ENCODE results near the gene ZNF124. TPM values are rescaled to one million over a fixed set of nuclear protein-coding genes. Genes with fewer than 3 reads are reported as not detected.
"Not testable (repeated sequence)": the region's sequence is repeated elsewhere in the genome, so short reads cannot be mapped to it uniquely, and the experiment has no call there.

The ZNF124 gene
- total and polyA plus RNA-seq, 4 experiments from 2014 or later, result 6.6 to 26.8 (median 17.1) TPM

GRCh38 chr1:247175458-247175857, 3.6 kb upstream of the ZNF124 start:
- Mint-ChIP-seq H3K27me3 (peaks cover 0 to 1% of the 10 kb centered on the region in 2 donors), H3K27ac (no peak overlapping the region), H3K4me3 (no peak overlapping the region), H3K9me3 (peaks cover 0 to 18% (median 11%) of the 10 kb centered on the region in 8 donors), H3K4me1 (peaks cover 1 to 5% (median 3%) of the 10 kb centered on the region in 4 donors), H3K36me3 (peaks cover 0 to 1% of the 10 kb centered on the region in 2 donors)
- no peak overlapping the region for H3K27ac ChIP-seq (ENCODE audit: low read depth, low read length)
- H3K36me3 ChIP-seq (ENCODE audit: insufficient read depth, low read length), result no peaks in the 10 kb centered on the region
- ChIA-PET POLR2A (ENCODE audit: partially characterized antibody) (no interaction called here), CTCF (ENCODE audit: partially characterized antibody) (no interaction called here)
- intact Hi-C loops (cut with micrococcal nuclease), result no loop called here
- DNase-seq, result no peak
- H3K4me3 ChIP-seq (ENCODE audit: low read length in 2 of 2), result no peak overlapping the region
- H3K27me3 ChIP-seq (ENCODE audit: insufficient read depth, low read length), result no peaks in the 10 kb centered on the region
- H3K4me1 ChIP-seq (ENCODE audit: insufficient read depth, low read length), result no peaks in the 10 kb centered on the region
- H3K9me3 ChIP-seq (ENCODE audit: control insufficient read depth in 1 of 2, low read length in 2 of 2), result no peaks in the 10 kb centered on the region

- Histone ChIP-seq H3K27me3 (ENCODE audit: insufficient read depth, low read length) (no peaks in the 10 kb centered on the region), H3K4me3 (ENCODE audit: low read length in 2 of 2) (no peak overlapping the region), H3K27ac (ENCODE audit: low read depth, low read length) (no peak overlapping the region), H3K36me3 (ENCODE audit: insufficient read depth, low read length) (no peaks in the 10 kb centered on the region), H3K9me3 (ENCODE audit: control insufficient read depth in 1 of 2, low read length in 2 of 2) (no peaks in the 10 kb centered on the region), H3K4me1 (ENCODE audit: insufficient read depth, low read length) (no peaks in the 10 kb centered on the region)
- intact Hi-C loops (cut with micrococcal nuclease), result loop anchor here (2.0 kb wide), 1 partner anchor 37 kb away; no protein-coding TSS in a partner anchor
- no peaks in the 10 kb centered on the region for H3K27me3 Mint-ChIP-seq
- H3K4me3 Mint-ChIP-seq, result peak overlapping the region in 1 of 8 donors; percentile 46
- POLR2A ChIA-PET (ENCODE audit: partially characterized antibody), result no interaction called here
- H3K4me1 Mint-ChIP-seq, result peaks cover 8 to 13% (median 11%) of the 10 kb centered on the region in 4 donors
- CTCF ChIA-PET (ENCODE audit: partially characterized antibody), result interaction anchor here (0.8 kb wide), 1 partner anchor 217 kb away, joined by 3 read pairs; no protein-coding TSS in a partner anchor
- peaks cover 0 to 8% (median under 1%) of the 10 kb centered on the region in 8 donors for H3K9me3 Mint-ChIP-seq
- H3K27ac Mint-ChIP-seq, result peak overlapping the region in 2 of 7 donors; percentile 48 to 60
- peaks cover 2 to 6% of the 10 kb centered on the region in 2 donors for H3K36me3 Mint-ChIP-seq
- no peak for DNase-seq
Measured at GRCh38 chr1:247173431-247173830, 1.6 kb upstream of the ZNF124 start.

GRCh38 chr1:247172996-247173395, 1.2 kb upstream of the ZNF124 start:
- peak overlapping the region in 3 of 8 donors; percentile 26 to 46 (median 35) for H3K4me3 Mint-ChIP-seq
- Histone ChIP-seq H3K27me3 (ENCODE audit: insufficient read depth, low read length) (no peaks in the 10 kb centered on the region), H3K4me1 (ENCODE audit: insufficient read depth, low read length) (no peaks in the 10 kb centered on the region), H3K4me3 (ENCODE audit: low read length in 2 of 2) (no peak overlapping the region), H3K36me3 (ENCODE audit: insufficient read depth, low read length) (no peaks in the 10 kb centered on the region), H3K27ac (ENCODE audit: low read depth, low read length) (no peak overlapping the region), H3K9me3 (ENCODE audit: control insufficient read depth in 1 of 2, low read length in 2 of 2) (no peaks in the 10 kb centered on the region)
- no peaks in the 10 kb centered on the region for H3K27me3 Mint-ChIP-seq
- peaks cover 3 to 6% of the 10 kb centered on the region in 2 donors for H3K36me3 Mint-ChIP-seq
- peaks cover 8 to 14% (median 12%) of the 10 kb centered on the region in 4 donors for H3K4me1 Mint-ChIP-seq
- DNase-seq, result no peak
- peak overlapping the region in 1 of 7 donors; percentile 60 for H3K27ac Mint-ChIP-seq
- POLR2A ChIA-PET (ENCODE audit: partially characterized antibody), result no interaction called here
- CTCF ChIA-PET (ENCODE audit: partially characterized antibody), result interaction anchor here (0.8 kb wide), 1 partner anchor 217 kb away, joined by 3 read pairs; no protein-coding TSS in a partner anchor
- intact Hi-C loops (cut with micrococcal nuclease), result loop anchor here (2.0 kb wide), 1 partner anchor 38 kb away; no protein-coding TSS in a partner anchor
- peaks cover 0 to 11% (median 1%) of the 10 kb centered on the region in 8 donors for H3K9me3 Mint-ChIP-seq

- Mint-ChIP-seq H3K4me1 (peaks cover 18 to 29% (median 24%) of the 10 kb centered on the region in 4 donors), H3K9me3 (peaks cover 2 to 26% (median 16%) of the 10 kb centered on the region in 8 donors), H3K36me3 (peaks cover 18 to 22% of the 10 kb centered on the region in 2 donors)
- POLR2A ChIA-PET (ENCODE audit: partially characterized antibody); intact Hi-C loops (cut with micrococcal nuclease); H3K36me3 ChIP-seq (ENCODE audit: insufficient read depth, low read length); H3K27ac Mint-ChIP-seq; H3K27me3 Mint-ChIP-seq; H3K4me3 ChIP-seq (ENCODE audit: low read length in 2 of 2); H3K4me3 Mint-ChIP-seq; H3K27ac ChIP-seq (ENCODE audit: low read depth, low read length); H3K27me3 ChIP-seq (ENCODE audit: insufficient read depth, low read length); H3K4me1 ChIP-seq (ENCODE audit: insufficient read depth, low read length); DNase-seq; CTCF ChIA-PET (ENCODE audit: partially characterized antibody); H3K9me3 ChIP-seq (ENCODE audit: control insufficient read depth in 1 of 2, low read length in 2 of 2): not testable (repeated sequence)
Measured at GRCh38 chr1:247171443-247171842, 377 bp downstream of the ZNF124 start.

- POLR2A ChIA-PET (ENCODE audit: partially characterized antibody), result no interaction called here
- Histone ChIP-seq H3K27me3 (ENCODE audit: insufficient read depth, low read length) (no peaks in the 10 kb centered on the region), H3K4me3 (ENCODE audit: low read length in 2 of 2) (no peak overlapping the region), H3K36me3 (ENCODE audit: insufficient read depth, low read length) (no peaks in the 10 kb centered on the region), H3K4me1 (ENCODE audit: insufficient read depth, low read length) (no peaks in the 10 kb centered on the region), H3K9me3 (ENCODE audit: control insufficient read depth in 1 of 2, low read length in 2 of 2) (peaks cover 0 to 39% of the 10 kb centered on the region in 2 donors), H3K27ac (ENCODE audit: low read depth, low read length) (no peak overlapping the region)
- DNase-seq, result no peak
- intact Hi-C loops (cut with micrococcal nuclease), result no loop called here
- H3K27ac Mint-ChIP-seq, result no peak overlapping the region
- H3K4me1 Mint-ChIP-seq, result peaks cover 16 to 42% (median 32%) of the 10 kb centered on the region in 4 donors
- CTCF ChIA-PET (ENCODE audit: partially characterized antibody), result no interaction called here
- H3K27me3 Mint-ChIP-seq, result no peaks in the 10 kb centered on the region
- H3K36me3 Mint-ChIP-seq, result peaks cover 57 to 61% of the 10 kb centered on the region in 2 donors
- H3K4me3 Mint-ChIP-seq, result no peak overlapping the region
- peaks cover 5 to 84% (median 63%) of the 10 kb centered on the region in 8 donors for H3K9me3 Mint-ChIP-seq
Measured at GRCh38 chr1:247165674-247166073, 6.1 kb downstream of the ZNF124 start.

- intact Hi-C loops (cut with micrococcal nuclease), result no loop called here
- no peaks in the 10 kb centered on the region for H3K4me1 ChIP-seq (ENCODE audit: insufficient read depth, low read length)
- H3K4me3 Mint-ChIP-seq, result no peak overlapping the region
- peaks cover 14 to 35% (median 27%) of the 10 kb centered on the region in 4 donors for H3K4me1 Mint-ChIP-seq
- ChIA-PET CTCF (ENCODE audit: partially characterized antibody) (no interaction called here), POLR2A (ENCODE audit: partially characterized antibody) (no interaction called here)
- H3K36me3 Mint-ChIP-seq, result peaks cover 64 to 71% of the 10 kb centered on the region in 2 donors
- no peak for DNase-seq
- no peak overlapping the region for H3K4me3 ChIP-seq (ENCODE audit: low read length in 2 of 2)
- H3K27me3 ChIP-seq (ENCODE audit: insufficient read depth, low read length), result no peaks in the 10 kb centered on the region
- H3K9me3 ChIP-seq (ENCODE audit: control insufficient read depth in 1 of 2, low read length in 2 of 2), result peaks cover 0 to 45% of the 10 kb centered on the region in 2 donors
- H3K27ac Mint-ChIP-seq, result no peak overlapping the region
- H3K27me3 Mint-ChIP-seq, result no peaks in the 10 kb centered on the region
- H3K9me3 Mint-ChIP-seq, result peaks cover 5 to 87% (median 72%) of the 10 kb centered on the region in 8 donors
- no peak overlapping the region for H3K27ac ChIP-seq (ENCODE audit: low read depth, low read length)
- no peaks in the 10 kb centered on the region for H3K36me3 ChIP-seq (ENCODE audit: insufficient read depth, low read length)
Measured at GRCh38 chr1:247164694-247165093, 7.1 kb downstream of the ZNF124 start.

GRCh38 chr1:247156787-247157232, 15.0 kb downstream of the ZNF124 start:
- POLR2A ChIA-PET (ENCODE audit: partially characterized antibody), result no interaction called here
- intact Hi-C loops (cut with micrococcal nuclease), result no loop called here
- H3K27me3 ChIP-seq (ENCODE audit: insufficient read depth, low read length), result no peaks in the 10 kb centered on the region

More at GRCh38 chr1:247156787-247157232, 15.0 kb downstream of the ZNF124 start:
- Histone ChIP-seq H3K9me3 (ENCODE audit: control insufficient read depth in 1 of 2, low read length in 2 of 2) (peaks cover 7 to 62% of the 10 kb centered on the region in 2 donors), H3K36me3 (ENCODE audit: insufficient read depth, low read length) (peaks cover 20% of the 10 kb centered on the region), H3K4me1 (ENCODE audit: insufficient read depth, low read length) (no peaks in the 10 kb centered on the region), H3K27ac (ENCODE audit: low read depth, low read length) (no peak overlapping the region), H3K4me3 (ENCODE audit: low read length in 2 of 2) (no peak overlapping the region)
- peak overlapping the region in 1 of 7 donors; percentile 17 for H3K27ac Mint-ChIP-seq
- no peaks in the 10 kb centered on the region for H3K4me1 Mint-ChIP-seq
- H3K27me3 Mint-ChIP-seq, result no peaks in the 10 kb centered on the region
- peaks cover 69 to 82% of the 10 kb centered on the region in 2 donors for H3K36me3 Mint-ChIP-seq
- CTCF ChIA-PET (ENCODE audit: partially characterized antibody), result no interaction called here
- peaks cover 0 to 96% (median 86%) of the 10 kb centered on the region in 8 donors for H3K9me3 Mint-ChIP-seq
- H3K4me3 Mint-ChIP-seq, result no peak overlapping the region
- DNase-seq, result peak in 1 of 5 donors; percentile 0
